HG03108 (cell line): ENCODE measurements around the gene KANK4.

Source experiments
- ATAC-seq: cut with Tn5 transposase; IDR thresholded peaks from one replicate; pipeline ENCODE4 v1.9.1; 2021; ENCODE audit warnings: moderate library complexity; ENCODE audit not compliant: unreplicated experiment

KANK4 gene

DNA sequence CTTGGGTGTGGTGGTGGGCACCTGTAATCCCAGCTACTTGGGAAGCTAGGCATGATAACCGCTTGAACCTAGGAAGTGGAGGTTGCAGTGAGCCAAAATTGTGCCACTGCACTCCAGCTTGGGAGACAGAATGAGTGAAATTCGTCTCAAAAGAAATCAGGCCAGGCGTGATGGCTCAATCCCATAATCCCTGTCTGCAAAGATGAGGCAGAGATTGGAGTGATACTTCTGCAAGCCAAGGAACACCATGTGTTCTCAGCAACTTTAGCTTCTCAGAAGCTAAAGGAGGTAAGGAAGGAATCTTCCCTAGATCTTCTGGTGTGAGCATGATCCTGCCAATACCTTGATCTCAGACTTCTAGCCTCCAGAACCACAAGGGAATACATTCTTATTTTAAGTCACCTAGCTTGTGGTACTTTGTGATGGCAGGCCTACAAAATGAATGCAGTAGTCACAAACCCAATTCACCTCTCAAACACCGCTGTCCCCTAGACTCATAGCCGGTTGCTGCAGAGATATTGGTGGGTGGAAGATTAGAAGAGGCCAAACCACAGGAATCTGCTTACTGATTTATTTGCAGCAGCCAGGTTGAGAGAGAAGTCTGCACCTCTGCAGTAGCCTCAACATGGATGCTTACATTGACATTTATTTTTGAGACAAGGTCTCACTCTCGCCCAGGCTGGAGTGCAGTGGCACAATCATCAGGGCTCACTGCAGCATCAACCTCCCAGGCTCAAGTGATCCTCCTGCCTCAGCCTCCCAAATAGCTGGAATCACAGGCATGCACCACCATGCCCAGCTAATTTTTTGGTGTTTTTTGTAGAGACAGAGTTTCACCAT is 105.9 kb downstream of the KANK4 start:
- ATAC-seq = no peak

GRCh38 chr1:62212411-62212810 is 106.8 kb downstream of the KANK4 start:
- ATAC-seq = no peak

- no peak for ATAC-seq
Measured at GRCh38 chr1:62210960-62211359, 108.3 kb downstream of the KANK4 start.

GRCh38 chr1:62209931-62210595 is 109.2 kb downstream of the KANK4 start:
- ATAC-seq = no peak

DNA sequence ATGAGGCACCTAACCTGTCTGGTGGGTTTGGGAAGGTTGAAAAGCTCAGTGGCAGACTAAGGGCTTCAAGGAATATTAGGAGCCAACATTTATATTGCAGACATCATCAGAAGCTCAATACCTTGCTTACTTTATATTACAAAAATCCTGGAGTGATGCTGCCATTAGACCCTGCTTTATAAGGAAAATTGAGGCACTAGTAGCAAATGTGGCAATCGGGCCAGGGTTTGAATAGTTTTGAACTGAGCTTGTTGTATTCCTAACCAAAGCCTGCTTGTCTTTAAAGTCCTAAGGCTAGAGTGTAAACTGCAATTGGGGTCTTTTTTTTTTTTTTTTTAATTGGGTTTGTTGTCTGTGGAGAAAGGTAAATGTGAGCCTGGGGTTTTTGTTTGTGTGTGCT is 110.3 kb downstream of the KANK4 start:
- ATAC-seq = no peak

- ATAC-seq = no peak
Measured at GRCh38 chr1:62208087-62208486, 111.1 kb downstream of the KANK4 start.

DNA sequence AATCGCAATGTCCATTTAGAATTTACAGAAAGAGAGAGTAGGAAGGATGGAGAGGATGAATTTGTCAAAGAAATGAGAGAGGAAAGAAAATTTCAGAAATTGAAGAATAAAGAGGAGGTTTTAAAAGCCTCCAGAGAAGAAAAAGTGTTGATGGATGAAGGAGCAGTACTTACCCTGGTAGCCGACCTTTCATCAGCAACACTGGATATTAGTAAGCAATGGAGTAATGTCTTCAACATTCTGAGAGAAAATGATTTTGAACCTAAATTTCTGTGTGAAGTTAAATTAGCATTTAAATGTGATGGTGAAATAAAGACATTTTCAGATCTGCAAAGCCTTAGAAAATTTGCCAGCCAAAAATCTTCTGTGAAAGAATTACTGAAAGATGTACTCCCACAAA is 112.0 kb downstream of the KANK4 start:
- no peak for ATAC-seq

GRCh38 chr1:62198781-62199125 is 120.5 kb downstream of the KANK4 start:
- ATAC-seq = no peak

GRCh38 chr1:62198069-62198780 is 121.0 kb downstream of the KANK4 start:
- ATAC-seq = no peak

- no peak for ATAC-seq
Measured at GRCh38 chr1:62196086-62196690, 123.0 kb downstream of the KANK4 start.

GRCh38 chr1:62194651-62195544 is 124.3 kb downstream of the KANK4 start, which contains the start of gene L1TD1:
Gene L1TD1 (plus strand): TSS chr1:62194849. CDS start chr1:62206629, 11,780 bp downstream.
- ATAC-seq = no peak

DNA sequence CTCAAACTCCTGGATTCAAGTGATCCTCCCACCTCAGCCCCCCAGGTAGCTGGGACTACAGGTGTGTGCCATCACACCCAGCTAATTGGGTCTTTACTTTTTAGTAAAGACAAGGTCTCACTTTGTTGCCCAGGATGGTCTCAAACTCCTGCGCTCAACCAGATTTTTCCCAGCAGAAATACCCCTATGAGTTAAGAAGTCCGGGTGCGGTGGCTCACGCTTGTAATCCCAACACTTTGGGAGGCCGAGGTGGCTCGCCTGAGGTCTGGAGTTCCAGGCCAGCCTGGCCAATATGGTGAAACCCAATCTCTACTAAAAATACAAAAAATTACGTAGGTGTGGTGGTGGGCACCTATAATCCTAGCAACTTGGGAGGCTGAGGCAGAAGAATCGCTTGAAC is 131.1 kb downstream of the KANK4 start:
- ATAC-seq = no peak

DNA sequence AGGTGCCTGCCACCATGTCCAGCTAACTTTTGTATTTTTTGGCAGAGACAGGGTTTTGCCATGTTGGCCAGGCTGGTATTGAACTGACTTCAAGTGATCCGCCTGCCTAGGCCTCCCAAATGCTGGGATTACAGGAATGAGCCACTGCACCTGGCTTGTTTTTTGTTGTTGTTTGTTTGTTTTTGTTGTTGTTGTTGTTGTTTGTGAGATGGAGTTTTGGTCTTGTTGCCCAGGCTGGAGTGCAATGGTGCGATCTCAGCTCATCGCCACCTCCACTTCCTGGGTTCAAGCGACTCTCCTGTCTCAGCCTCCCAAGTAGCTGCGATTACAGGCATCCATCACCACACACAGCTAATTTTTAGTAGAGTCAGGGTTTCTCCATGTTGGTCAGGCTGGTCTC is 131.7 kb downstream of the KANK4 start:
- ATAC-seq = no peak
